Measurements from ENCODE around the gene GHITM.
"Not testable (repeated sequence)": the region's sequence is repeated elsewhere in the genome, so short reads cannot be mapped to it uniquely, and the experiment has no call there.

- not testable (repeated sequence) for TF ChIP-seq CTCF, POLR2AphosphoS5 (IDR thresholded peaks at IDR 0.05)
Measured at GRCh38 chr10:84117204-84117603, 22.1 kb upstream of the GHITM start.
